K562 (cell line): ENCODE data around the gene HIF1A. TPM values are rescaled to one million over a fixed set of nuclear protein-coding genes. Genes with fewer than 3 reads are reported as not detected.

Source experiments
- CCNT2 ChIP-seq: IDR thresholded peaks from 2 replicates; pipeline ENCODE4 v1.6.1; 2011; ENCODE audit warnings: borderline replicate concordance, low read depth, mild to moderate bottlenecking, moderate library complexity, mixed read lengths, low read length; ENCODE audit not compliant: insufficient read length; ENCODE audit errors: extremely low read depth
- CREB1 ChIP-seq, 2 experiments: sonication (generic) in 1 of 2; formaldehyde crosslinking in 1 of 2; IDR thresholded peaks; 2 replicates each; pipeline versions ENCODE4 v1.6.1 to v1.8.0; 2012 to 2022; ENCODE audit warnings: inconsistent platforms in 1 of 2, mild to moderate bottlenecking in 1 of 2, missing genetic modification reagents in 1 of 2, moderate library complexity in 1 of 2
- CREM ChIP-seq: IDR thresholded peaks from 2 replicates; pipeline ENCODE4 v1.6.1; 2014; ENCODE audit warnings: antibody characterized with exemption, low read depth
- CTBP1 ChIP-seq: fragments of 450-650 bp; IDR thresholded peaks from 2 replicates; pipeline ENCODE4 v1.6.1; 2016; ENCODE audit warnings: borderline replicate concordance
- ESRRA ChIP-seq: fragments of 450-650 bp; IDR thresholded peaks from 2 replicates; pipeline ENCODE4 v1.6.1; 2014; ENCODE audit warnings: low read depth, mild to moderate bottlenecking, moderate library complexity, borderline replicate concordance
- KAT7 ChIP-seq: sonication (generic); formaldehyde crosslinking; IDR thresholded peaks from 2 replicates; pipeline ENCODE4 v1.8.0; 2022; ENCODE audit warnings: missing genetic modification reagents, mild to moderate bottlenecking, borderline replicate concordance
- L3MBTL2 ChIP-seq: fragments of 450-650 bp; IDR thresholded peaks from 2 replicates; pipeline ENCODE4 v1.6.1; 2016; ENCODE audit warnings: mild to moderate bottlenecking, moderate library complexity
- MTA3 ChIP-seq: fragments of 450-650 bp; formaldehyde crosslinking; IDR thresholded peaks from 2 replicates; pipeline ENCODE4 v1.6.1; 2017; ENCODE audit warnings: mild to moderate bottlenecking, borderline replicate concordance
- PHTF2 ChIP-seq: fragments of 250-450 bp; sonication (Bioruptor Pico); IDR thresholded peaks from 2 replicates; pipeline ENCODE4 v1.5.0; 2021; ENCODE audit warnings: mild to moderate bottlenecking
- RB1 ChIP-seq: fragments of 450-650 bp; IDR thresholded peaks from 2 replicates; pipeline ENCODE4 v1.6.1; 2017; ENCODE audit warnings: low read depth, mild to moderate bottlenecking
- SAP30 ChIP-seq: fragments of 200-600 bp; sonication (generic); IDR thresholded peaks from 2 replicates; pipeline ENCODE4 v1.6.1; 2012; ENCODE audit warnings: borderline replicate concordance, low read depth, mild to moderate bottlenecking, moderate library complexity, low read length, control low read depth, inconsistent platforms; ENCODE audit not compliant: insufficient read depth, poor library complexity, severe bottlenecking
- SIN3B ChIP-seq: fragments of 450-650 bp; IDR thresholded peaks from 2 replicates; pipeline ENCODE4 v1.6.1; 2017; ENCODE audit warnings: low read depth, mild to moderate bottlenecking, moderate library complexity
- ZKSCAN1 ChIP-seq: fragments of 150-350 bp; IDR thresholded peaks from 2 replicates; pipeline ENCODE4 v1.6.1; 2016; ENCODE audit warnings: low read depth, low read length
- polyA plus RNA-seq, 8 experiments: library from polyadenylated mRNA; depleted of rRNA in 4 of 8; stranded (reverse) in 5 of 8; unstranded in 3 of 8; fragments of >200 nt; fragmentation: Nextera tagmentation in 2 of 8; fragmentation: Illumina TruSeq in 1 of 8; extraction: Ambion mirVana in 2 of 8; extraction: Trizol in 1 of 8; gene quantifications; 2 replicates each; pipeline versions ENCODE4 v1.2.1 to v1.2.3, GENCODE V29; 2011 to 2014; ENCODE audit warnings: inconsistent platforms in 1 of 8, missing spikeins in 1 of 8
- total RNA-seq, 7 experiments: library from RNA; depleted of rRNA in 6 of 7; stranded (reverse); fragments of >200 nt in 6 of 7; fragmentation: Illumina TruSeq in 2 of 7; extraction: Trizol in 2 of 7; gene quantifications; 2 replicates each; pipeline versions ENCODE4 v1.2.1 to v1.2.3, GENCODE V29; 2011 to 2021; ENCODE audit warnings: low replicate concordance in 1 of 7
- TF ChIP-seq, protein P1 (sequence below), 3 experiments: fragments of 200-800 bp in 1 of 3; fragments of 250-450 bp in 1 of 3; fragments of 450-650 bp in 1 of 3; sonication (Bioruptor Pico) in 1 of 3; sonication (Bioruptor generic) in 1 of 3; formaldehyde crosslinking in 1 of 3; IDR thresholded peaks; 2 replicates each; pipeline versions ENCODE4 v1.6.1 to v1.8.0; 2016 to 2022; ENCODE audit warnings: mild to moderate bottlenecking in 2 of 3, missing genetic modification characterization in 2 of 3, missing compliant biosample characterization in 1 of 3, moderate library complexity in 1 of 3
- TF ChIP-seq, protein P2 (sequence below): fragments of 250-450 bp; sonication (Bioruptor Pico); IDR thresholded peaks from 2 replicates; pipeline ENCODE4 v1.4.0; 2020

HIF1A gene
- total and polyA plus RNA-seq, 9 of the 15 experiments (the other 6 are each of a cell fraction or from before 2014, with no cell fraction given) = 5.9 to 35.3 (median 24.2) TPM

DNA sequence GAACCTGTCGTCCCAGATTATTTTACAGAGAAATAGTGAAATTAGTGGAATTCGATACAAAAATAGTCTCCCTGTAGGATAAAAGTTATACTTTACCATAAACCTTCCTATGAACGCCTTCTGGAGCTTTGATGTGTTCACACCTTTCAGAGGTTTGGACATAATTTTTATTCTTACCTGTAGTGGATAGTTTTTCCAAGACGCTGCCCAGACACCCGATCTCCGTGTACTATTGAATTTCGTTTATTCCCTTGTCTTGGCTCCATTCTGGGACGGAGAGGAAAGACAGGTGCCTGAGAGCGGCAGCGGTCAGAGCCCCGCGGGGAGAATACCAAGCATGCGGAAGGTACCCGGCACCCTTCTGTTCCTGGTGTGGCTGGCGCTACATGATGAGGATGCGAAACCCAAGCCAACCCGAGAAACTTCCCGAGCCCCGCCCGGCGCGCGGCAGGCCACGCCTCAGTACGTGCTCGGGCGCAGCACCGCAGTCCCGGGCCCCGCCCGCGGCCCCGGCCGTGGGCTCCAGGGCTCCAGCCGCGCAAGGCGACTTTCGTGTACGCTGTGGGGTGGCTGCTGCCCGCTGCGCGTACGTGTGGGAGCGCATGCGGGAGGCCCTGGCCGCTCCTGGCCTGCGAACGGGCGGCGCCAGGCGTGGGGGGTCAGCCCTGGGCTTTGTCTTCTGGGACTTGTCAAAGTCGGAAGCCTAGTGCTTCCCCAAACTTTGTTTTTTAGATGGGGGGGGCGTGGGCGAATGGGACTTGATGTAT is 55.6 kb downstream of the HIF1A start (continued):
- TF ChIP-seq, protein P1, sequence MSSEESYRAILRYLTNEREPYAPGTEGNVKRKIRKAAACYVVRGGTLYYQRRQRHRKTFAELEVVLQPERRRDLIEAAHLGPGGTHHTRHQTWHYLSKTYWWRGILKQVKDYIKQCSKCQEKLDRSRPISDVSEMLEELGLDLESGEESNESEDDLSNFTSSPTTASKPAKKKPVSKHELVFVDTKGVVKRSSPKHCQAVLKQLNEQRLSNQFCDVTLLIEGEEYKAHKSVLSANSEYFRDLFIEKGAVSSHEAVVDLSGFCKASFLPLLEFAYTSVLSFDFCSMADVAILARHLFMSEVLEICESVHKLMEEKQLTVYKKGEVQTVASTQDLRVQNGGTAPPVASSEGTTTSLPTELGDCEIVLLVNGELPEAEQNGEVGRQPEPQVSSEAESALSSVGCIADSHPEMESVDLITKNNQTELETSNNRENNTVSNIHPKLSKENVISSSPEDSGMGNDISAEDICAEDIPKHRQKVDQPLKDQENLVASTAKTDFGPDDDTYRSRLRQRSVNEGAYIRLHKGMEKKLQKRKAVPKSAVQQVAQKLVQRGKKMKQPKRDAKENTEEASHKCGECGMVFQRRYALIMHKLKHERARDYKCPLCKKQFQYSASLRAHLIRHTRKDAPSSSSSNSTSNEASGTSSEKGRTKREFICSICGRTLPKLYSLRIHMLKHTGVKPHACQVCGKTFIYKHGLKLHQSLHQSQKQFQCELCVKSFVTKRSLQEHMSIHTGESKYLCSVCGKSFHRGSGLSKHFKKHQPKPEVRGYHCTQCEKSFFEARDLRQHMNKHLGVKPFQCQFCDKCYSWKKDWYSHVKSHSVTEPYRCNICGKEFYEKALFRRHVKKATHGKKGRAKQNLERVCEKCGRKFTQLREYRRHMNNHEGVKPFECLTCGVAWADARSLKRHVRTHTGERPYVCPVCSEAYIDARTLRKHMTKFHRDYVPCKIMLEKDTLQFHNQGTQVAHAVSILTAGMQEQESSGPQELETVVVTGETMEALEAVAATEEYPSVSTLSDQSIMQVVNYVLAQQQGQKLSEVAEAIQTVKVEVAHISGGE (CRISPR knock-in tag; IDR thresholded peaks at IDR 0.05) = 0 out of 6 replicates have a peak, but pooled peaks of 1 of the 3 experiments have one; percentile 26
- TF ChIP-seq CTBP1 (peak; percentile 92; the same call in 1 of the 2 replicates), MTA3 (peak; percentile 65), CCNT2 (peak; percentile 77), ESRRA (0 out of 2 replicates have a peak, but pooled peaks have one; percentile 32), CREM (peak; percentile 76), PHTF2 (no peak), KAT7 (CRISPR knock-in tag) (peak; percentile 28; the same call in 1 of the 2 replicates), SIN3B (0 out of 2 replicates have a peak, but pooled peaks have one; percentile 20), RB1 (peak; percentile 57; the same call in 1 of the 2 replicates), SAP30 (peak; percentile 64), L3MBTL2 (peak; percentile 53), ZKSCAN1 (peak; percentile 54; the same call in 1 of the 2 replicates), CREB1 (IDR thresholded peaks at IDR 0.05) (peak; percentile 74), CREB1 (CRISPR knock-in tag; IDR thresholded peaks at IDR 0.05) (peak; percentile 20; the same call in 1 of the 2 replicates)
- TF ChIP-seq, protein P2, sequence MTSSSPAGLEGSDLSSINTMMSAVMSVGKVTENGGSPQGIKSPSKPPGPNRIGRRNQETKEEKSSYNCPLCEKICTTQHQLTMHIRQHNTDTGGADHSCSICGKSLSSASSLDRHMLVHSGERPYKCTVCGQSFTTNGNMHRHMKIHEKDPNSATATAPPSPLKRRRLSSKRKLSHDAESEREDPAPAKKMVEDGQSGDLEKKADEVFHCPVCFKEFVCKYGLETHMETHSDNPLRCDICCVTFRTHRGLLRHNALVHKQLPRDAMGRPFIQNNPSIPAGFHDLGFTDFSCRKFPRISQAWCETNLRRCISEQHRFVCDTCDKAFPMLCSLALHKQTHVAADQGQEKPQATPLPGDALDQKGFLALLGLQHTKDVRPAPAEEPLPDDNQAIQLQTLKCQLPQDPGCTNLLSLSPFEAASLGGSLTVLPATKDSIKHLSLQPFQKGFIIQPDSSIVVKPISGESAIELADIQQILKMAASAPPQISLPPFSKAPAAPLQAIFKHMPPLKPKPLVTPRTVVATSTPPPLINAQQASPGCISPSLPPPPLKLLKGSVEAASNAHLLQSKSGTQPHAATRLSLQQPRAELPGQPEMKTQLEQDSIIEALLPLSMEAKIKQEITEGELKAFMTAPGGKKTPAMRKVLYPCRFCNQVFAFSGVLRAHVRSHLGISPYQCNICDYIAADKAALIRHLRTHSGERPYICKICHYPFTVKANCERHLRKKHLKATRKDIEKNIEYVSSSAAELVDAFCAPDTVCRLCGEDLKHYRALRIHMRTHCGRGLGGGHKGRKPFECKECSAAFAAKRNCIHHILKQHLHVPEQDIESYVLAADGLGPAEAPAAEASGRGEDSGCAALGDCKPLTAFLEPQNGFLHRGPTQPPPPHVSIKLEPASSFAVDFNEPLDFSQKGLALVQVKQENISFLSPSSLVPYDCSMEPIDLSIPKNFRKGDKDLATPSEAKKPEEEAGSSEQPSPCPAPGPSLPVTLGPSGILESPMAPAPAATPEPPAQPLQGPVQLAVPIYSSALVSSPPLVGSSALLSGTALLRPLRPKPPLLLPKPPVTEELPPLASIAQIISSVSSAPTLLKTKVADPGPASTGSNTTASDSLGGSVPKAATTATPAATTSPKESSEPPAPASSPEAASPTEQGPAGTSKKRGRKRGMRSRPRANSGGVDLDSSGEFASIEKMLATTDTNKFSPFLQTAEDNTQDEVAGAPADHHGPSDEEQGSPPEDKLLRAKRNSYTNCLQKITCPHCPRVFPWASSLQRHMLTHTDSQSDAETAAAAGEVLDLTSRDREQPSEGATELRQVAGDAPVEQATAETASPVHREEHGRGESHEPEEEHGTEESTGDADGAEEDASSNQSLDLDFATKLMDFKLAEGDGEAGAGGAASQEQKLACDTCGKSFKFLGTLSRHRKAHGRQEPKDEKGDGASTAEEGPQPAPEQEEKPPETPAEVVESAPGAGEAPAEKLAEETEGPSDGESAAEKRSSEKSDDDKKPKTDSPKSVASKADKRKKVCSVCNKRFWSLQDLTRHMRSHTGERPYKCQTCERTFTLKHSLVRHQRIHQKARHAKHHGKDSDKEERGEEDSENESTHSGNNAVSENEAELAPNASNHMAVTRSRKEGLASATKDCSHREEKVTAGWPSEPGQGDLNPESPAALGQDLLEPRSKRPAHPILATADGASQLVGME = no peak
- TF ChIP-seq, all 486 proteins: peak for 64
